Measurements from ENCODE around the gene LEMD1.

LEMD1 gene, protein sequence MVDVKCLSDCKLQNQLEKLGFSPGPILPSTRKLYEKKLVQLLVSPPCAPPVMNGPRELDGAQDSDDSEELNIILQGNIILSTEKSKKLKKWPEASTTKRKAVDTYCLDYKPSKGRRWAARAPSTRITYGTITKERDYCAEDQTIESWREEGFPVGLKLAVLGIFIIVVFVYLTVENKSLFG

DNA sequence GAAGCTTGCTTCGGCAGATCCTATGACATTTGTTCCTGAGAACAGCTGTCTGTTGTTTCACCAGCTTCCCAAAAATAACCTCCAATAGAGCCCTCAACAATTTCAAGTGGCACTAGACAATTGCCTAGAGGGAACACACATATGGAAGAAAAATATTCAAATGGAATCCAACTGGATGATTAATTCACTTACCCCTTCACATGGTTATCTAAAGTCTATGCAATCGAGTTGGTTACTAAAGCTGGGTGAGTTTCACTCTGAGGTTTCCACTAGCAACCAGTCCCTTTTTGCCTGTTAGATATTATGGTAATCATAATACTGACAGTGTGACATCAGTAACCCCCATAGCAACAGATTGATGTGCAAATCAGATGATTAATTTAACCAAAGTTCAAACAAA, at the start of gene LEMD1:
LEMD1 (minus strand) TSS at position 259 of the 400 bp plus-strand sequence. CDS start 1,520 bp downstream, outside the sequence.
- no peak for TF ChIP-seq ZNF274 (IDR thresholded peaks at IDR 0.05; ENCODE audit: low read depth, low read length)
- H3K4me3 ChIP-seq (ENCODE audit: low read length): no peak within 1 kb of the TSS

GRCh38 chr1:205470131-205470530, 48.3 kb upstream of the LEMD1 start:
- TF ChIP-seq ZNF274 (IDR thresholded peaks at IDR 0.05; ENCODE audit: low read depth, low read length): no peak

GRCh38 chr1:205466595-205467220, 44.9 kb upstream of the LEMD1 start:
- no peak overlapping the region for H3K4me3 ChIP-seq (ENCODE audit: low read length)
- TF ChIP-seq ZNF274 (IDR thresholded peaks at IDR 0.05; ENCODE audit: low read depth, low read length): no peak

More at GRCh38 chr1:205470131-205470530, 48.3 kb upstream of the LEMD1 start:
- no peak overlapping the region for H3K4me3 ChIP-seq (ENCODE audit: low read length)

- no peak for TF ChIP-seq ZNF274 (IDR thresholded peaks at IDR 0.05; ENCODE audit: low read depth, low read length)
- H3K4me3 ChIP-seq (ENCODE audit: low read length): no peak overlapping the region
Measured at GRCh38 chr1:205465392-205465791, 43.5 kb upstream of the LEMD1 start.

- no peak overlapping the region for H3K4me3 ChIP-seq (ENCODE audit: low read length)
- TF ChIP-seq ZNF274 (IDR thresholded peaks at IDR 0.05; ENCODE audit: low read depth, low read length): no peak
Measured at GRCh38 chr1:205458777-205459566, 37.1 kb upstream of the LEMD1 start.

DNA sequence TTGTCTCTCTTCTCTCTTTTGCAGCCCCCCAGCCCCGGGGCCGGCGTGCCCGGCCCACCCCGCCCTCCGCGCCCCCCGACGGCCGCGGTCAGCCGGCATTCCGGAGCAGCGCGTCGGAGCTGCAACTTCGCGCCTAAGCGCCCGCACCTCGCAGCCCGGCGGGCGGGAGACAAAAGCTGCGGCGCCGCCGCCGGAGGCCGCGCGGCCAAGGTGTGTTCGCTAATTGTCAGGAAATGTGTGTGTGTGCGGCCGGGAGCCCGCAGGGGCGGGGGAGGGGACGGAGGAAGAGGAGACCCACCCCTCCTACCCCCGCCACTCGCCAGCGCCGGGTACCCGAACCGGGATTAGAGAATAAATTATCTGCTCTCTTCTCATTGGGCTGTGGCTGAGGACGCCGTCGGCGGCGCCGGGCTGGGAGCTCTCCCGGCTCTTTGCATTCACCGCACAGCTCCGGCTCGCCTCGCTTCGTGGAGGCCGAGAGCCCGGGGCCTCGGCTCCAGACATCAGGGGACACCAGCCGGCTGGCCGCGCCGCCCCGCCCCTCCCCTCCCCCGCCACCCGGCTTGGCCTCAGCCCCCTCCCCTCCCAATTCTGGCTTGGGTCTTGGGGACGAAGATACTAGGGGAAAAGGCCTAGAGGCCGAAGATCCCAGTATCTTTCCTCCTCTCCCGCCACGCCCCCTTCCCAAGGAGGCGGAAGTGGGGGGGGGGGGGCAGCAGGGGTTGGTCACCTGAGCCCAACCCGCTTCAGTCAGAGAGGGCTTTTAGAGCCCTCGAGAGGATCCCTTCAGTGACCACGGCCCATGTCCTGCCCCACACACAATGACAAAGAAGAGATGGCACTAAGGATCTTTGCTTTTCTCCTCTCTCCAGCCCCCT, 35.3 kb upstream of the LEMD1 start:
- no peak overlapping the region for H3K4me3 ChIP-seq (ENCODE audit: low read length)
- no peak for TF ChIP-seq ZNF274 (IDR thresholded peaks at IDR 0.05; ENCODE audit: low read depth, low read length)

- no peak overlapping the region for H3K4me3 ChIP-seq (ENCODE audit: low read length)
- TF ChIP-seq ZNF274 (IDR thresholded peaks at IDR 0.05; ENCODE audit: low read depth, low read length): no peak
Measured at GRCh38 chr1:205456383-205456867, 34.6 kb upstream of the LEMD1 start.

- H3K4me3 ChIP-seq (ENCODE audit: low read length): no peak within 1 kb of the TSS
- no peak for TF ChIP-seq ZNF274 (IDR thresholded peaks at IDR 0.05; ENCODE audit: low read depth, low read length)
Measured at GRCh38 chr1:205455581-205456382, 33.9 kb upstream of the LEMD1 start, which contains the start of gene BLACAT1. Gene BLACAT1 (minus strand): TSS chr1:205456045.

DNA sequence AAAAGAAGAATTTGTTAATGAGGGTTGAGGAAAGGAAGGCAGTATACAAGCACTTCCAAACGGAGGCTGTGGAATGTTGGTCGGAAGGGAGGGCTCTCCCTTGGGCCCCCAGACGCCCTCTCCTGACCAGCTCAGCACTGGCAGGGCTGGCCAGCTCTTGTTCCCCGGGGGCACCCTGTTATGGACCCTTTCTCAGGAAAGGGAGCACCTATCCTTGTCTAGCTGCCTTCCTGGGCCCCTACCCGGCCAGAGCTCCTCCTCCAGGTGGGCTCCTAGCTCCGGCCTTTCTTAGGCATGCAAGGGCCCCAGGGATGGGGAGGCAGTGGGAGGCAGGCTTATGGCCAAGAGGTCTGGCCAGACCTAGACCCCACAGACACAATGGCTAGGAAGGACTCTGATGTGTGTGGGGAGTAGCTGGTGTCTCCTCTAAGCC, 33.1 kb upstream of the LEMD1 start:
- no peak for TF ChIP-seq ZNF274 (IDR thresholded peaks at IDR 0.05; ENCODE audit: low read depth, low read length)
- H3K4me3 ChIP-seq (ENCODE audit: low read length): no peak overlapping the region

GRCh38 chr1:205453466-205453865, 31.6 kb upstream of the LEMD1 start:
- no peak for TF ChIP-seq ZNF274 (IDR thresholded peaks at IDR 0.05; ENCODE audit: low read depth, low read length)
- H3K4me3 ChIP-seq (ENCODE audit: low read length): no peak overlapping the region

DNA sequence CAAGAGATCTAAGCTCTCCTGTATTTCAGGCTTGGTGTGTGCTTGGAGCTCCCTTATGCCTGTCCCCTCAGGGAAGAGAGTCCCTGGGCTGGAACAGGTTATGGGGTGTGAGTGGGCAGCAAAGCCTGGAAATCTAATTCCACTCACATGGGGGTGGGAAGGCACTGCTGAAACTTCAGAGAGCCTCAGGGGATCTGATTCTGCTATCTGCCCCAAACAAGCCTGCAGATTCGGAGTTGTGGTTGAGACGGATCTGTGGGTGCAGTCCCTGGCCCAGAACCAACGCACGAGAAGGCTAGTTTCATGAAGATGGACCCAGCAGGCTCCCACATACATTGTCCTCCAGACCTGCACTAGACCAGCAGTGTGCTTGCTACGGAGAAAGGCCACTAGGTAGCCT, 31.1 kb upstream of the LEMD1 start:
- TF ChIP-seq ZNF274 (IDR thresholded peaks at IDR 0.05; ENCODE audit: low read depth, low read length): no peak
- no peak overlapping the region for H3K4me3 ChIP-seq (ENCODE audit: low read length)

- TF ChIP-seq ZNF274 (IDR thresholded peaks at IDR 0.05; ENCODE audit: low read depth, low read length): no peak
- no peak overlapping the region for H3K4me3 ChIP-seq (ENCODE audit: low read length)
Measured at GRCh38 chr1:205452364-205452763, 30.5 kb upstream of the LEMD1 start.

DNA sequence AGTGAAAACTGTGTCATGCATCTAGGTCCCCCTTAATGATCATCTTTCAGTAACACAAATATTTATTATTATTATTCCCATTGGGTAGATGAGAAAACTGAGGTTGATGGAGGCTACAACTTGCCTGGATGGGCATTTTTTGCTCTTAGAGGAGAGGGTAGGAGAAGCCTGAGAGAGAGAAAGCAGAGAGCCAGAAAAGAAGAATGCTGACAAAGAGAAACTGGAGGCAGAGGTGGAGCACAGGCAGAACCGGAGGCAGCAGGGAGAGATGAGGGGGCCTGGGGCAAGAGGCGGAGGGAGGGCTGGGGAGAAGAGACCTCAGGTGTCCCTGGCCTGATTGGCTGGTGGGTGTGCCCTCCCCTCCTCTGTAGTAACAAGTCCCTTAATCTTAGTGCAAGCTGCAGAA, 29.9 kb upstream of the LEMD1 start:
- no peak for TF ChIP-seq ZNF274 (IDR thresholded peaks at IDR 0.05; ENCODE audit: low read depth, low read length)
- H3K4me3 ChIP-seq (ENCODE audit: low read length): no peak overlapping the region

All from GM08714 (cell line).